HCT116 (cell line): ENCODE data around the gene KREMEN2. TPM values are rescaled to one million over a fixed set of nuclear protein-coding genes. Genes with fewer than 3 reads are reported as not detected.

ENCODE experiments used
- ATAC-seq: fragments of 200-7000 bp; cut with Tn5 transposase; 2 replicates; pipeline ENCODE4 v1.9.1; 2020; ENCODE audit warnings: mild to moderate bottlenecking, moderate library complexity
- BruUV-seq: library from RNA; stranded (reverse); fragments of 400-500 nt; replicated peaks from 2 replicates; lab custom pipeline; 2021; lab: Mats Ljungman, UMichigan
- CTCF ChIA-PET: fragments of 300-600 bp; sonication (Branson Sonifier 250); formaldehyde crosslinking; loops from one replicate; lab custom pipeline; 2021; ENCODE audit warnings: antibody characterized with exemption; lab: Charles Lee
- POLR2A ChIA-PET: fragments of 300-600, 350-600 bp; sonication (Branson Sonifier 250); formaldehyde crosslinking; loops from one replicate; lab custom pipeline; 2021; ENCODE audit warnings: antibody characterized with exemption; lab: Charles Lee
- RAD21 ChIA-PET, 2 experiments: fragments of 300-600 bp; sonication (Branson Sonifier 250); formaldehyde crosslinking; loops; one replicate each; lab custom pipeline; 2023; ENCODE audit warnings: low total read pairs in 2 of 2; ENCODE audit not compliant: uncharacterized antibody in 2 of 2, unreplicated experiment in 2 of 2, low non-redundant PET in 1 of 2; lab: Charles Lee
- DNase-seq: peaks from one replicate; pipeline ENCODE4 v3.0.0-alpha.2; 2010; ENCODE audit warnings: low read depth, low spot score
- H2AFZ ChIP-seq: fragments of 200-600 bp; shearing (Covaris generic), sonication (generic); 2 replicates; pipeline ENCODE4 v1.6.1; 2017; ENCODE audit warnings: low read depth, mixed run types, mixed read lengths, antibody characterized with exemption, low read length; ENCODE audit not compliant: poor library complexity, severe bottlenecking
- H3K27ac ChIP-seq: 2 replicates; pipeline ENCODE4 v1.5.1; 2012; ENCODE audit warnings: low read depth, low read length
- H3K27me3 ChIP-seq: fragments of 200-600 bp; sonication (generic); 2 replicates; pipeline ENCODE4 v1.6.1; 2016; ENCODE audit warnings: mixed run types, low read length, mixed read lengths; ENCODE audit not compliant: insufficient read depth
- H3K36me3 ChIP-seq, 2 experiments: fragments of 200-500 bp in 1 of 2; fragments of 200-600 bp in 1 of 2; sonication (Bioruptor generic) in 1 of 2; sonication (generic) in 1 of 2; 2 replicates each; pipeline versions ENCODE4 v1.5.1 to v1.6.1; 2014 to 2016; ENCODE audit warnings: low read length in 2 of 2, inconsistent platforms in 1 of 2, mixed read lengths in 1 of 2, mixed run types in 1 of 2; ENCODE audit not compliant: insufficient read depth in 2 of 2, control insufficient read depth in 1 of 2
- H3K4me1 ChIP-seq, 2 experiments: fragments of 200-600 bp in 1 of 2; sonication (generic) in 1 of 2; 2 replicates each; pipeline versions ENCODE4 v1.5.1 to v1.6.1; 2012 to 2017; ENCODE audit warnings: low read length in 2 of 2, inconsistent platforms in 1 of 2, mild to moderate bottlenecking in 1 of 2, mixed read lengths in 1 of 2, mixed run types in 1 of 2, moderate library complexity in 1 of 2; ENCODE audit not compliant: insufficient read depth in 2 of 2, control insufficient read depth in 1 of 2
- H3K4me2 ChIP-seq: fragments of 200-600 bp; sonication (generic); 2 replicates; pipeline ENCODE4 v1.6.1; 2017; ENCODE audit warnings: mixed run types, low read length, mixed read lengths
- H3K4me3 ChIP-seq, 2 experiments: fragments of 200-600 bp in 1 of 2; sonication (generic) in 1 of 2; replicated peaks in 1 of 2; 2 replicates each; pipeline ENCODE4 v1.5.1; 2011 to 2016; ENCODE audit warnings: low read length in 2 of 2, control low read depth in 1 of 2, low read depth in 1 of 2, mild to moderate bottlenecking in 1 of 2, mixed read lengths in 1 of 2, mixed run types in 1 of 2
- H3K79me2 ChIP-seq: fragments of 200-600 bp; sonication (generic); 2 replicates; pipeline ENCODE4 v1.6.1; 2017; ENCODE audit warnings: mild to moderate bottlenecking, mixed run types, low read length, moderate library complexity, mixed read lengths; ENCODE audit not compliant: insufficient read depth
- H3K9ac ChIP-seq: fragments of 200-600 bp; sonication (generic); 2 replicates; pipeline ENCODE4 v1.6.1; 2016; ENCODE audit warnings: low read length, mixed read lengths
- H3K9me2 ChIP-seq: fragments of 200-600 bp; sonication (generic), shearing (Covaris generic); 2 replicates; pipeline ENCODE4 v1.6.1; 2017; ENCODE audit warnings: mixed run types, mild to moderate bottlenecking, moderate library complexity; ENCODE audit not compliant: insufficient read depth
- H3K9me3 ChIP-seq, 2 experiments: fragments of 200-500 bp in 1 of 2; fragments of 200-600 bp in 1 of 2; sonication (Bioruptor generic) in 1 of 2; sonication (generic) in 1 of 2; 2 replicates each; pipeline ENCODE4 v1.6.1; 2014 to 2017; ENCODE audit warnings: low read length in 2 of 2, mixed read lengths in 2 of 2, inconsistent platforms in 1 of 2, low read depth in 1 of 2, mild to moderate bottlenecking in 1 of 2, mixed run types in 1 of 2, moderate library complexity in 1 of 2; ENCODE audit not compliant: control insufficient read depth in 1 of 2, insufficient read depth in 1 of 2
- H4K20me1 ChIP-seq: fragments of 200-600 bp; sonication (generic), shearing (Covaris generic); 2 replicates; pipeline ENCODE4 v1.6.1; 2017; ENCODE audit warnings: mixed run types, mild to moderate bottlenecking, moderate library complexity; ENCODE audit not compliant: insufficient read depth
- CEBPB ChIP-seq: IDR thresholded peaks from 2 replicates; pipeline ENCODE4 v1.6.1; 2012; ENCODE audit warnings: low read depth
- JUND ChIP-seq: IDR thresholded peaks from 2 replicates; pipeline ENCODE4 v1.6.1; 2012
- POLR2A ChIP-seq: IDR thresholded peaks from 2 replicates; pipeline ENCODE4 v1.7.0; 2011; ENCODE audit warnings: borderline replicate concordance; ENCODE audit not compliant: insufficient read depth, insufficient read length; ENCODE audit errors: extremely low read depth
- SIN3A ChIP-seq: IDR thresholded peaks from 2 replicates; pipeline ENCODE4 v1.6.1; 2012; ENCODE audit warnings: low read depth
- SP1 ChIP-seq: IDR thresholded peaks from 2 replicates; pipeline ENCODE4 v1.6.1; 2012; ENCODE audit warnings: low read depth
- TCF7L2 ChIP-seq: IDR thresholded peaks from 2 replicates; pipeline ENCODE4 v1.7.0; 2011; ENCODE audit warnings: borderline replicate concordance, inconsistent platforms; ENCODE audit not compliant: insufficient read depth, insufficient read length; ENCODE audit errors: extremely low read depth
- intact Hi-C: fragments of 100-400 bp; cut with micrococcal nuclease; formaldehyde crosslinking; loops from 2 replicates; pipeline ENCODE4 v1.10.0; 2022
- total RNA-seq: library from RNA; stranded (reverse); gene quantifications from one replicate; pipeline ENCODE4 v1.2.1, GENCODE V29; 2021; ENCODE audit not compliant: unreplicated experiment
- TF ChIP-seq, protein P1 (sequence below), 3 experiments: fragments of 200-600 bp in 1 of 3; sonication (generic) in 1 of 3; IDR thresholded peaks in 2 of 3; conservative IDR thresholded peaks in 1 of 3; 2 replicates each; pipeline ENCODE4 v1.5.1; 2012 to 2017; ENCODE audit warnings: low read depth in 2 of 3, low read length in 2 of 3, antibody characterized with exemption in 1 of 3, borderline replicate concordance in 1 of 3, control low read depth in 1 of 3, mild to moderate bottlenecking in 1 of 3, mixed read lengths in 1 of 3, mixed run types in 1 of 3, moderate library complexity in 1 of 3; ENCODE audit not compliant: insufficient read depth in 1 of 3

The KREMEN2 gene
- total RNA-seq, 1 experiment from 2014 or later: 14.1 TPM

GRCh38 chr16:3003582-3004270 lies 39.7 kb downstream of the KREMEN2 start:
- Histone ChIP-seq H3K79me2 (no peaks in the 10 kb centered on the region), H3K27me3 (no peaks in the 10 kb centered on the region), H3K27ac (no peak overlapping the region), H3K9me3 (no peaks in the 10 kb centered on the region), H3K9me2 (no peaks in the 10 kb centered on the region), H3K4me3 (0 out of 4 replicates have a peak overlapping the region, but pooled peaks of 1 of the 2 experiments have one; percentile 18), H3K36me3 (no peaks in the 10 kb centered on the region), H3K4me1 (peaks cover 23 to 46% of the 10 kb centered on the region in 2 experiments), H3K4me2 (peak overlapping the region; percentile 47)
- ATAC-seq: peak; percentile 93
- CTCF ChIA-PET: interaction anchor here (0.6 to 3.0 kb wide), 5 partner anchors 17 to 42 kb away, joined by 3 to 29 read pairs (median 12); partner anchors contain the start of genes HCFC1R1, THOC6 and TNFRSF12A
- intact Hi-C loops: loop anchor here (2.0 kb wide), 1 partner anchor 21 kb away; the partner anchor contains the start of gene THOC6
- RAD21 ChIA-PET: interaction anchor here (0.7 to 1.4 kb wide), 3 partner anchors 20 to 24 kb away, joined by 3 to 7 read pairs (median 4); partner anchors contain the start of gene HCFC1R1 (in 1 of the 2)
- no peak for TF ChIP-seq CEBPB
- TF ChIP-seq, protein P1, sequence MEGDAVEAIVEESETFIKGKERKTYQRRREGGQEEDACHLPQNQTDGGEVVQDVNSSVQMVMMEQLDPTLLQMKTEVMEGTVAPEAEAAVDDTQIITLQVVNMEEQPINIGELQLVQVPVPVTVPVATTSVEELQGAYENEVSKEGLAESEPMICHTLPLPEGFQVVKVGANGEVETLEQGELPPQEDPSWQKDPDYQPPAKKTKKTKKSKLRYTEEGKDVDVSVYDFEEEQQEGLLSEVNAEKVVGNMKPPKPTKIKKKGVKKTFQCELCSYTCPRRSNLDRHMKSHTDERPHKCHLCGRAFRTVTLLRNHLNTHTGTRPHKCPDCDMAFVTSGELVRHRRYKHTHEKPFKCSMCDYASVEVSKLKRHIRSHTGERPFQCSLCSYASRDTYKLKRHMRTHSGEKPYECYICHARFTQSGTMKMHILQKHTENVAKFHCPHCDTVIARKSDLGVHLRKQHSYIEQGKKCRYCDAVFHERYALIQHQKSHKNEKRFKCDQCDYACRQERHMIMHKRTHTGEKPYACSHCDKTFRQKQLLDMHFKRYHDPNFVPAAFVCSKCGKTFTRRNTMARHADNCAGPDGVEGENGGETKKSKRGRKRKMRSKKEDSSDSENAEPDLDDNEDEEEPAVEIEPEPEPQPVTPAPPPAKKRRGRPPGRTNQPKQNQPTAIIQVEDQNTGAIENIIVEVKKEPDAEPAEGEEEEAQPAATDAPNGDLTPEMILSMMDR (IDR thresholded peaks at IDR 0.05 in 2 of 3, conservative IDR thresholded peaks at IDR 0.05 in 1 of 3; ENCODE audit: borderline replicate concordance in 1 of 3, insufficient read depth in 1 of 3, low read depth in 2 of 3, low read length in 2 of 3): peak in 2 of 3 experiments; percentile 43 to 52; a peak in 3 of 6 replicates
- TF ChIP-seq, all 23 proteins: peak for 1
- no TSS peak for BruUV-seq
- no peaks in the 10 kb centered on the region for H4K20me1 ChIP-seq
- peak; percentile 99 for DNase-seq
- H2AFZ ChIP-seq: no peak overlapping the region
- POLR2A ChIA-PET: interaction anchor here (0.8 to 11.4 kb wide), 4 partner anchors 9 to 39 kb away, joined by 3 to 188 read pairs (median 4); partner anchors contain the start of genes CLDN6, HCFC1R1, THOC6 and TNFRSF12A
- H3K9ac ChIP-seq: no peak overlapping the region

GRCh38 chr16:3004319-3004718 lies 40.2 kb downstream of the KREMEN2 start:
- H4K20me1 ChIP-seq: no peaks in the 10 kb centered on the region
- no peak overlapping the region for H3K27ac ChIP-seq
- ChIA-PET RAD21 (interaction anchor here (1.0 to 1.4 kb wide), 2 partner anchors 23 to 24 kb away, joined by 4 to 7 read pairs; no protein-coding TSS in a partner anchor), POLR2A (interaction anchor here (0.8 to 11.4 kb wide), 4 partner anchors 10 to 39 kb away, joined by 3 to 188 read pairs (median 4); partner anchors contain the start of genes CLDN6, HCFC1R1, THOC6 and TNFRSF12A), CTCF (interaction anchor here (0.9 to 3.0 kb wide), 4 partner anchors 16 to 28 kb away, joined by 4 to 29 read pairs (median 13); partner anchors contain the start of genes HCFC1R1, THOC6 and TNFRSF12A)
- H3K4me2 ChIP-seq: no peak overlapping the region
- H3K36me3 ChIP-seq: no peaks in the 10 kb centered on the region
- no peaks in the 10 kb centered on the region for H3K9me2 ChIP-seq
- DNase-seq: no peak
- intact Hi-C loops: loop anchor here (2.0 kb wide), 1 partner anchor 20 kb away; the partner anchor contains the start of gene THOC6
- no peaks in the 10 kb centered on the region for H3K27me3 ChIP-seq
- no peaks in the 10 kb centered on the region for H3K9me3 ChIP-seq
- no peak overlapping the region for H2AFZ ChIP-seq
- peak; percentile 31 for ATAC-seq
- H3K4me3 ChIP-seq: peak overlapping the region in 1 of 2 experiments; percentile 20; a peak in 1 of 4 replicates
- H3K4me1 ChIP-seq: peaks cover 29 to 52% of the 10 kb centered on the region in 2 experiments
- no peak overlapping the region for H3K9ac ChIP-seq
- BruUV-seq: no TSS peak
- H3K79me2 ChIP-seq: no peaks in the 10 kb centered on the region
- no peak for TF ChIP-seq SIN3A
- no peak for TF ChIP-seq CEBPB
- no peak for TF ChIP-seq SP1
- TF ChIP-seq, protein P1 (IDR thresholded peaks at IDR 0.05 in 2 of 3, conservative IDR thresholded peaks at IDR 0.05 in 1 of 3; ENCODE audit: borderline replicate concordance in 1 of 3, insufficient read depth in 1 of 3, low read depth in 2 of 3, low read length in 2 of 3): no peak
- TF ChIP-seq JUND: no peak
- TF ChIP-seq TCF7L2: no peak
- no peak for TF ChIP-seq POLR2A
